Right lobe of liver (tissue), 6 donors: ENCODE measurements around the gene BMPER. TPM values are rescaled to one million over a fixed set of nuclear protein-coding genes. Genes with fewer than 3 reads are reported as not detected.

ENCODE experiments used
- ATAC-seq, 4 donors: fragments of 200-7000 bp; cut with Tn5 transposase; one replicate each; pipeline ENCODE4 v1.9.1; 2020; ENCODE audit warnings: mild to moderate bottlenecking in 4 of 4, moderate library complexity in 4 of 4
- DNase-seq, 3 donors: peaks; one replicate each; pipeline ENCODE4 v3.0.0-alpha.2; 2020
- H3K27ac ChIP-seq, 3 donors: fragments of 200-600 bp; one replicate each; pipeline ENCODE4 v1.8.0; 2022
- H3K27me3 ChIP-seq, 2 donors: fragments of 200-600 bp; one replicate each; pipeline ENCODE4 v1.8.0; 2022
- H3K36me3 ChIP-seq, 4 donors: fragments of 200-600 bp; sonication (generic) in 1 of 4; one replicate each; pipeline versions ENCODE4 v1.5.1 to v1.8.0; 2017 to 2022; ENCODE audit warnings: control low read depth in 1 of 4
- H3K4me1 ChIP-seq, 4 donors: fragments of 200-600 bp; sonication (generic) in 1 of 4; one replicate each; pipeline versions ENCODE4 v1.5.1 to v1.8.0; 2017 to 2022; ENCODE audit warnings: control low read depth in 1 of 4
- H3K4me3 ChIP-seq, 3 donors: fragments of 200-600 bp; one replicate each; pipeline ENCODE4 v1.8.0; 2022
- H3K9me3 ChIP-seq, 4 donors: fragments of 200-600 bp; sonication (generic) in 1 of 4; one replicate each; pipeline versions ENCODE4 v1.5.1 to v1.8.0; 2017 to 2022; ENCODE audit warnings: control low read depth in 1 of 4
- CTCF ChIP-seq, 4 donors: fragments of 200-600 bp in 3 of 4; fragments of 450-650 bp in 1 of 4; IDR thresholded peaks; one replicate each; pipeline versions ENCODE4 v1.5.1 to v1.8.0; 2016 to 2022; ENCODE audit warnings: antibody characterized with exemption in 4 of 4, mild to moderate bottlenecking in 2 of 4
- POLR2A ChIP-seq: fragments of 450-650 bp; IDR thresholded peaks from one replicate; pipeline ENCODE4 v1.6.1; 2017; ENCODE audit warnings: antibody characterized with exemption, mild to moderate bottlenecking
- WGBS: methylation state at CpG from one replicate; pipeline ENCODE4 v1.1.6; 2018; ENCODE audit warnings: low coverage, low lambda C conversion rate; ENCODE audit not compliant: insufficient coverage; ENCODE audit errors: missing lambda C conversion rate; 5-methylcytosine and 5-hydroxymethylcytosine counted together
- intact Hi-C, 2 donors: fragments of 100-400 bp; cut with DNase I; formaldehyde crosslinking; loops; one replicate each; pipeline versions ENCODE4 v1.11.2 to v1.14.1; 2022
- total RNA-seq, 6 experiments: library from RNA; depleted of rRNA in 2 of 6; stranded (reverse); fragments of >200 nt in 2 of 6; fragmentation: NEBNext Ultra II Directional in 3 of 6; extraction: Animal tissue kit (Norgen Biotek cat#: 25700) in 3 of 6; gene quantifications; one replicate each; pipeline versions ENCODE4 v1.1.0 to v1.2.4, GENCODE V29; 2016 to 2023
- donor health status: DM: no; HTN: yes; CAD: no.
- donor health status: DM: no; HTN: no; CAD: no.
- donor health status: DM: no; HTN: no; CAD: no.
- donor health status: DM: no; HTN: yes; CAD: no.
- donor health status: DM: no; HTN: yes; CAD: no.

Gene BMPER
- total RNA-seq, 6 experiments from 2014 or later: 5.8 to 17.1 (median 10.4) TPM

- 37% methylated on average over 2 of the region's 2 CpGs for WGBS
- intact Hi-C loops: no loop called here
These were observed 238.1 kb downstream of the BMPER start for GRCh38 chr7:34143402-34143801.

DNA sequence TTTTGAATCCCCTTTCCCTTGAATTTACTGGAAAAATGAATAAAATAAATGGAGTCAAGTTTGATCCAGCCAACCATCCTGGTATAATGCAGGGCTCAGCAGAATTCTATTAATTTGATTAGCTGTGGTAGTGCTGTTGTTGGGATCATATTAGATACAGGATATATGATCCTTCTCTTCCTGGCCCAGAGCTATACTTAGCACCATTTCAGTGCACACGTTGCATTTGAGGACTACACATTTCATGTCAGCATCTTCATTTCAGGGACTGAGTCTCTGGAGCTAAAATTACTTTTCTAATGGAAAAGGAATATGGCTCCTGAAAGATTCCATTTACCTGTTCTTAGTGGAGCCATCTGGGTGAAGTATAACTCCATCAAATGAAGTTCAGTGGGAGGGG, 240.3 kb downstream of the BMPER start:
- DNase-seq (no peak), ATAC-seq (no peak)
- Histone ChIP-seq H3K4me3 (no peak overlapping the region), H3K27me3 (no peaks in the 10 kb centered on the region), H3K36me3 (no peaks in the 10 kb centered on the region), H3K27ac (no peak overlapping the region), H3K4me1 (no peaks in the 10 kb centered on the region), H3K9me3 (no peaks in the 10 kb centered on the region)
- WGBS: 44% methylated on average over 1 of the region's 1 CpG
- intact Hi-C loops: no loop called here
- TF ChIP-seq POLR2A: no peak
- TF ChIP-seq CTCF (IDR thresholded peaks at IDR 0.05): no peak

More at GRCh38 chr7:34143402-34143801, 238.1 kb downstream of the BMPER start:
- Histone ChIP-seq H3K4me1 (no peaks in the 10 kb centered on the region), H3K4me3 (no peak overlapping the region), H3K27ac (no peak overlapping the region), H3K27me3 (no peaks in the 10 kb centered on the region), H3K36me3 (no peaks in the 10 kb centered on the region), H3K9me3 (no peaks in the 10 kb centered on the region)
- TF ChIP-seq POLR2A: no peak
- TF ChIP-seq CTCF (IDR thresholded peaks at IDR 0.05): no peak
- ATAC-seq (no peak), DNase-seq (no peak)

DNA sequence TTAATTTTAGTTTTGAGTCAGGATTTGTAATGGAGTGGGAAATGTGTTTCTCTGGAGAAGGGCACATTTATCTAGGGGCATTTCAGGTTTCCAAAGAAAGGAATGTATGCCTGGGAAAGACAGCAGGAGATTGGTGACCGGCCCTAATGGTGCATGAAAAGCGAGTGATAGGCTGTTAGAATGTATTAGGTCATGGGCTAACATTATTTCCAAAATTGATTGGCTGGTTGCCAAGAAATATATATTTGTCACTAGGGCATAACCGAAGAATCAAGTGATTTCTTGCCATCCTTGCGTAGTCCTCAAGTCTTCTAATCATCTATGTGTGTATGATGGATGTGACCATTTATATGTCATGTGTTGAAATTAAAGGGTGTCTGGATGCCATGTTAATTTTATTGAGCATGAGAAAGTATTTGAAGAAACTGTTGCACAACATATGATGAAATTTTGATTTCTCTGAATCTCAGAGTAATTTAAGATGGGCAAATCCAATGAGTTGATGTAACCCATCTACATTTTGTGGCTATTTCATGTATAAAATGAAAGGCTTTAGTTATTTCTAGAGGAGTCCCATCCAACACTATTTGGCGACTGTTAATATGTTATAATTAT, 248.4 kb downstream of the BMPER start:
- no peak for ATAC-seq
- Histone ChIP-seq H3K4me3 (no peak overlapping the region), H3K36me3 (no peaks in the 10 kb centered on the region), H3K27me3 (no peaks in the 10 kb centered on the region), H3K9me3 (no peaks in the 10 kb centered on the region), H3K27ac (no peak overlapping the region), H3K4me1 (peaks cover 0 to 8% (median 0%) of the 10 kb centered on the region in 4 donors)
- WGBS: 64% methylated on average over 5 of the region's 5 CpGs
- TF ChIP-seq CTCF (IDR thresholded peaks at IDR 0.05) (no peak), POLR2A (no peak)
- intact Hi-C loops: no loop called here
- no peak for DNase-seq

DNA sequence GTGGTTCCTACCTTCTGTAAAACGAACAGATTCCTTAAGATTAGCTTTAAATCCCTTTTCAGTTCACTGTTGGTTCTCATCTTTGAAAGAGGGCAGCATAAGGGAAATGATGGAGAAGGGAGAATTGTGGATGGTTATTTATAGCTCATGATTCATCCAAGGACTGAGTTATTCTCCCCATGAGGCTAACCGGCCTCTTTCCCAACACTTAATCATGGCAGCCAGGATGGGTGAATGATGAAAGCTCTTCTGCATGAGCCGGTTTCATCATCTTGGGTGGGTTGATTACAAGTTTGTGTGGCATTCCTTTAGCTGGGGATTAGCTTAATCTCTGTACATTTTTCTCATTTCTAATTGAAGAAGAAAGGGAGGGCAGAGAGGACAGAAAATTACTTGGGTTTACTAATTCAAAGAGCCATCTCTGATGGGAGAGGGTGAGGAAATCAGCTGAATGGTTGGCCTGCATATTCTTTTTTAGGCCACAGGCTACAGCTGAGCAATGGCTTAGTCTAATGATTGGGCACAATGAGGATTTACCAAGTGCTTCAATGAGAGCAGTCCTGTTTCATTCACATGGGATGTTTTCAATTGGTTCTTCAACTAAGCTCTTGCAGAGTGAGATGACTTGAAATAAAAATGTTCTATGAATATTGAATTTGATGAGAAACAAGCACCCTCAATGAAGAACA, 250.0 kb downstream of the BMPER start:
- ATAC-seq: no peak
- H3K4me1 ChIP-seq: peaks cover 0 to 10% (median 0%) of the 10 kb centered on the region in 4 donors
- DNase-seq: no peak
- intact Hi-C loops: no loop called here
- H3K27me3 ChIP-seq: no peaks in the 10 kb centered on the region
- H3K9me3 ChIP-seq: no peaks in the 10 kb centered on the region
- H3K4me3 ChIP-seq: no peak overlapping the region
- WGBS: 63% methylated on average over 3 of the region's 3 CpGs
- no peak overlapping the region for H3K27ac ChIP-seq
- no peaks in the 10 kb centered on the region for H3K36me3 ChIP-seq
- TF ChIP-seq CTCF (IDR thresholded peaks at IDR 0.05): no peak
- no peak for TF ChIP-seq POLR2A
